Measurements from ENCODE around the gene RSF1. TPM values are rescaled to one million over a fixed set of nuclear protein-coding genes. Genes with fewer than 3 reads are reported as not detected.
"Not testable (repeated sequence)": the region's sequence is repeated elsewhere in the genome, so short reads cannot be mapped to it uniquely, and the experiment has no call there.

RSF1 gene, protein sequence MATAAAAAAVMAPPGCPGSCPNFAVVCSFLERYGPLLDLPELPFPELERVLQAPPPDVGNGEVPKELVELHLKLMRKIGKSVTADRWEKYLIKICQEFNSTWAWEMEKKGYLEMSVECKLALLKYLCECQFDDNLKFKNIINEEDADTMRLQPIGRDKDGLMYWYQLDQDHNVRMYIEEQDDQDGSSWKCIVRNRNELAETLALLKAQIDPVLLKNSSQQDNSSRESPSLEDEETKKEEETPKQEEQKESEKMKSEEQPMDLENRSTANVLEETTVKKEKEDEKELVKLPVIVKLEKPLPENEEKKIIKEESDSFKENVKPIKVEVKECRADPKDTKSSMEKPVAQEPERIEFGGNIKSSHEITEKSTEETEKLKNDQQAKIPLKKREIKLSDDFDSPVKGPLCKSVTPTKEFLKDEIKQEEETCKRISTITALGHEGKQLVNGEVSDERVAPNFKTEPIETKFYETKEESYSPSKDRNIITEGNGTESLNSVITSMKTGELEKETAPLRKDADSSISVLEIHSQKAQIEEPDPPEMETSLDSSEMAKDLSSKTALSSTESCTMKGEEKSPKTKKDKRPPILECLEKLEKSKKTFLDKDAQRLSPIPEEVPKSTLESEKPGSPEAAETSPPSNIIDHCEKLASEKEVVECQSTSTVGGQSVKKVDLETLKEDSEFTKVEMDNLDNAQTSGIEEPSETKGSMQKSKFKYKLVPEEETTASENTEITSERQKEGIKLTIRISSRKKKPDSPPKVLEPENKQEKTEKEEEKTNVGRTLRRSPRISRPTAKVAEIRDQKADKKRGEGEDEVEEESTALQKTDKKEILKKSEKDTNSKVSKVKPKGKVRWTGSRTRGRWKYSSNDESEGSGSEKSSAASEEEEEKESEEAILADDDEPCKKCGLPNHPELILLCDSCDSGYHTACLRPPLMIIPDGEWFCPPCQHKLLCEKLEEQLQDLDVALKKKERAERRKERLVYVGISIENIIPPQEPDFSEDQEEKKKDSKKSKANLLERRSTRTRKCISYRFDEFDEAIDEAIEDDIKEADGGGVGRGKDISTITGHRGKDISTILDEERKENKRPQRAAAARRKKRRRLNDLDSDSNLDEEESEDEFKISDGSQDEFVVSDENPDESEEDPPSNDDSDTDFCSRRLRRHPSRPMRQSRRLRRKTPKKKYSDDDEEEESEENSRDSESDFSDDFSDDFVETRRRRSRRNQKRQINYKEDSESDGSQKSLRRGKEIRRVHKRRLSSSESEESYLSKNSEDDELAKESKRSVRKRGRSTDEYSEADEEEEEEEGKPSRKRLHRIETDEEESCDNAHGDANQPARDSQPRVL (N-terminal part only)
- total RNA-seq = 100 to 1,000 TPM in 1 of 2 donors, 10 to 100 TPM in 1; 94.3 to 100 TPM
- polyA plus RNA-seq = 10 to 100 TPM; 18.2 to 22.2 TPM
- long read RNA-seq, donor 1, full-length matches to known transcripts = 33 of 63 reads
- long read RNA-seq, donor 1, partial matches to known transcripts = 17 of 63 reads
- long read RNA-seq, donor 1, other reads (novel, unspliced or antisense) = 13 of 63 reads
- long read RNA-seq, donor 2, full-length matches to known transcripts = 13 of 50 reads
- long read RNA-seq, donor 2, partial matches to known transcripts = 20 of 50 reads
- long read RNA-seq, donor 2, other reads (novel, unspliced or antisense) = 17 of 50 reads

DNA sequence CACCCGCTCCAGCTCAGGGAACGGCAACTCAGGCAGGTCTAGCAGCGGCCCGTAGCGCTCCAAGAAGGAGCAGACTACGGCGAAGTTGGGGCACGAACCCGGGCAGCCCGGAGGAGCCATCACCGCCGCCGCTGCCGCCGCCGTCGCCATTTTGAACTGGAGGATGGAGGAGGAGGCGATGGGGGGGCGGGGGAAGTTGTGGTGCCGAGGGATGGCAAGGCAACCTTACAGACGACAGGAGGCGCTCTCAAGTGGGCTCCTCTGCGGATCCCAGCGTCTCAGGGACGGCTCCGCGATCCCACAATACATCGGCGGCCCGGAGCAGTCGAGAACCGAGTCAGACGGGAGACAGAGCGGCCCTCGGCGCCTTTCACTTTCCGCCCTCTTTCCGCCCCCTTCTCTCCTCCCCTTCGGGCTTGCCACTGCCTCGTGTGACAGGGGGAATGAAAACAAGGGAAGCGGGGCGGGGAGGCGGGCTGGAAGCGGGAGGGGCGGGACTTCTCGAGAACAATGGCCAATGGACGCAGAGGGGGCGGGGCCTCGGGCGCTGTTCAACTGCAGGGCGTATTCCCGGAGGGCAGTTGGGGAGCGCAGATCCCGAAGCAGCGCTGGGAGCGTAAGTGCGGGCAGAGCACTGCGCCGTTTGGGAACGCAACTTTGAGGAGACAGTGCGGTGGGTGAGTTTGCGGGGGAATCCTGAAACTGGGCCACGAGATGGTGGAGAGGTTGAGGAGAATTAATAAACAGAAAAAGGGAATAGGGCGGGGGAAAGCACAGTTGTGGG is at the start of gene RSF1, which contains the start of gene AAMDC:
Gene RSF1 (minus strand): TSS at position 158 of the 784 bp plus-strand sequence. CDS start 8 bp downstream, at position 150.
Gene AAMDC (plus strand): TSS at position 580 of the 784 bp plus-strand sequence. CDS start 21,353 bp downstream, outside the sequence.
- 0% methylated on average over 59 to 64 of the region's 64 CpGs for WGBS, 2 donors
- intact Hi-C loops (cut with DNase I) = loop anchor here (1.0 to 10.0 kb wide), 2 partner anchors 174 kb away; partner anchors contain the start of gene INTS4 (in 2 of the 2)
- Histone ChIP-seq H3K9me3 (ENCODE audit: control insufficient read depth, low read length) (no peaks in the 10 kb centered on the region), H3K27ac (ENCODE audit: low read depth in 1 of 2, low read length in 2 of 2) (peak within 1 kb of the TSS; percentile 82 to 95), H3K36me3 (ENCODE audit: control insufficient read depth in 1 of 2, insufficient read depth in 2 of 2, low read length in 1 of 2) (no peaks in the 10 kb centered on the region), H3K27me3 (ENCODE audit: control insufficient read depth in 1 of 2, insufficient read depth in 2 of 2, low read length in 1 of 2) (no peaks in the 10 kb centered on the region), H3K4me1 (ENCODE audit: control insufficient read depth in 1 of 2, insufficient read depth in 2 of 2, low read length in 2 of 2) (no peaks in the 10 kb centered on the region), H3K4me3 (ENCODE audit: low read length in 2 of 2) (peak within 1 kb of the TSS; percentile 71 to 96)
- DNase-seq = peak; percentile 99 to 100
- ATAC-seq (ENCODE audit: low FRiP score) = peak; percentile 97

GRCh38 chr11:77868744-77869143 is 48.2 kb upstream of the RSF1 start:
- no peak for ATAC-seq (ENCODE audit: low FRiP score)
- intact Hi-C loops (cut with DNase I) = no loop called here
- DNase-seq = no peak
- H3K27ac ChIP-seq (ENCODE audit: low read depth in 1 of 2, low read length in 2 of 2) = no peak overlapping the region
- no peak overlapping the region for H3K4me3 ChIP-seq (ENCODE audit: low read length in 2 of 2)
- H3K27me3 ChIP-seq (ENCODE audit: control insufficient read depth in 1 of 2, insufficient read depth in 2 of 2, low read length in 1 of 2) = no peaks in the 10 kb centered on the region
- H3K9me3 ChIP-seq (ENCODE audit: control insufficient read depth, low read length) = no peaks in the 10 kb centered on the region
- H3K36me3 ChIP-seq (ENCODE audit: control insufficient read depth in 1 of 2, insufficient read depth in 2 of 2, low read length in 1 of 2) = no peaks in the 10 kb centered on the region
- no peaks in the 10 kb centered on the region for H3K4me1 ChIP-seq (ENCODE audit: control insufficient read depth in 1 of 2, insufficient read depth in 2 of 2, low read length in 2 of 2)
- WGBS, 2 donors = 95 to 96% methylated on average over 4 of the region's 4 CpGs

DNA sequence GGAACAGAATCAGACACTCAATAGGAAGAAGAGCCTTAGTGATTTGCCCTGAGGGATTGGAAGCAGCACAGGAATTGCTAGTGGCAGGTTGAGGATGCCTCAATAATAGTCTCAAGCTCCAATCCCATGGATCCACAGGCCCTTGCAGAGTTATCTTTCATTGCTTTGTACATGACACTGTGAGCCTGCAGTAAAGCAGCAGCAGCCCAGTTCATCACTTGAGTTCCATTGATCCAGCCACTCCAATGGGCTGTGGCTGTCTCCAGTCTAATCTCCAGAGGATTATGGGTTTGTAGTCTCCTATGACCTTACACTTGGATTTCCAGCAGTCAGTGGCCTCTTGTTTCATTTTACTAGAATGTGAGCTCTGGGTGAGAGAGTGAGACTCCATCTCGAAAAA is 45.8 kb upstream of the RSF1 start:
- DNase-seq (no peak), ATAC-seq (ENCODE audit: low FRiP score) (no peak)
- no peaks in the 10 kb centered on the region for H3K4me1 ChIP-seq (ENCODE audit: control insufficient read depth in 1 of 2, insufficient read depth in 2 of 2, low read length in 2 of 2)
- H3K27me3 ChIP-seq (ENCODE audit: control insufficient read depth in 1 of 2, insufficient read depth in 2 of 2, low read length in 1 of 2) = no peaks in the 10 kb centered on the region
- H3K27ac ChIP-seq (ENCODE audit: low read depth in 1 of 2, low read length in 2 of 2) = no peak overlapping the region
- no peaks in the 10 kb centered on the region for H3K36me3 ChIP-seq (ENCODE audit: control insufficient read depth in 1 of 2, insufficient read depth in 2 of 2, low read length in 1 of 2)
- no peak overlapping the region for H3K4me3 ChIP-seq (ENCODE audit: low read length in 2 of 2)
- intact Hi-C loops (cut with DNase I) = no loop called here
- whole genome bisulfite sequencing, 2 donors = 93 to 97% methylated on average over 1 of the region's 1 CpG
- H3K9me3 ChIP-seq (ENCODE audit: control insufficient read depth, low read length) = no peaks in the 10 kb centered on the region

DNA sequence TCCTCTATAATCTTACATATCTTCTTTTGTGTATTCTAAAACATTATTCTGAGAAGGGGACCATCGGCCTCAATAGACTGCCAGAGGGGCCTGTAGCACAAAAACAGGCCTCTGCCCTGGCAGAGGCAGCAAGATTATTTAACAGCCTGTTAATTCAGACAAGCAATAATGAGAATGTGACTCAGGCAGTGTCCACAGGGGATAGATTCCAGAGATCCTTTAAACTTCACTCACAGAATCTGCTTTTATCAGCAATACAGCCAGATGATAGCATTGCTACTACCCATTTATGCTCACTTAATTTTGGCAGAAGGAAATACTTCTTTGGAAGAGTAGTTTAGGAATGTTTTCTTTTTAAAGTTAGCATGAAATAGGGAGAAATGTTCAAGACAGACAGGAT is 45.3 kb upstream of the RSF1 start:
- no peaks in the 10 kb centered on the region for H3K36me3 ChIP-seq (ENCODE audit: control insufficient read depth in 1 of 2, insufficient read depth in 2 of 2, low read length in 1 of 2)
- no peaks in the 10 kb centered on the region for H3K27me3 ChIP-seq (ENCODE audit: control insufficient read depth in 1 of 2, insufficient read depth in 2 of 2, low read length in 1 of 2)
- ATAC-seq (ENCODE audit: low FRiP score) (no peak), DNase-seq (no peak)
- 58 to 80% methylated on average over 1 of the region's 1 CpG for WGBS, 2 donors
- H3K4me1 ChIP-seq (ENCODE audit: control insufficient read depth in 1 of 2, insufficient read depth in 2 of 2, low read length in 2 of 2) = no peaks in the 10 kb centered on the region
- no peak overlapping the region for H3K27ac ChIP-seq (ENCODE audit: low read depth in 1 of 2, low read length in 2 of 2)
- H3K9me3 ChIP-seq (ENCODE audit: control insufficient read depth, low read length) = no peaks in the 10 kb centered on the region
- intact Hi-C loops (cut with DNase I) = no loop called here
- H3K4me3 ChIP-seq (ENCODE audit: low read length in 2 of 2) = no peak overlapping the region

DNA sequence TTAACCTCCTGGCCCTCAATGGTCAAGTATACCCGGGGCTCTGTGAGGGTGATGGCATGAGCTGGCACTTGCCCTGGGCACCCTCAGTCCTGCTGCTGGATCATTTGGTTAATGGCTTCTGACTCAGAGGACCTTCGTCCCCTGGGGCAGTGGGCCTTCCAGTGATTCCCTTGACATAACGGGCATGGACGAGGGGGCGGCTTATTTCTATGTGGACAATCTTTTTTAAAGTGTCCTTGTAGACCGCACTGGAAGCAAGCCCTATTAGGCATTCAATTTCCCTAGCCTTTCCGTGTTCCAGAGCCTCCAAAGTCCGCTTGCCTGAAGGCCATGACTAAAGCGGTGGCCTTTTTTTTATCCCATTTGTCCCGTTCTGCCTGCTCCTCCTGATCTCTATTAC is 40.9 kb upstream of the RSF1 start:
- ATAC-seq (ENCODE audit: low FRiP score); H3K9me3 ChIP-seq (ENCODE audit: control insufficient read depth, low read length); H3K4me3 ChIP-seq (ENCODE audit: low read length in 2 of 2); DNase-seq; H3K27me3 ChIP-seq (ENCODE audit: control insufficient read depth in 1 of 2, insufficient read depth in 2 of 2, low read length in 1 of 2); intact Hi-C loops (cut with DNase I); H3K36me3 ChIP-seq (ENCODE audit: control insufficient read depth in 1 of 2, insufficient read depth in 2 of 2, low read length in 1 of 2); H3K27ac ChIP-seq (ENCODE audit: low read depth in 1 of 2, low read length in 2 of 2); H3K4me1 ChIP-seq (ENCODE audit: control insufficient read depth in 1 of 2, insufficient read depth in 2 of 2, low read length in 2 of 2): not testable (repeated sequence)
- WGBS, 2 donors = 87 to 89% methylated on average over 10 of the region's 10 CpGs

DNA sequence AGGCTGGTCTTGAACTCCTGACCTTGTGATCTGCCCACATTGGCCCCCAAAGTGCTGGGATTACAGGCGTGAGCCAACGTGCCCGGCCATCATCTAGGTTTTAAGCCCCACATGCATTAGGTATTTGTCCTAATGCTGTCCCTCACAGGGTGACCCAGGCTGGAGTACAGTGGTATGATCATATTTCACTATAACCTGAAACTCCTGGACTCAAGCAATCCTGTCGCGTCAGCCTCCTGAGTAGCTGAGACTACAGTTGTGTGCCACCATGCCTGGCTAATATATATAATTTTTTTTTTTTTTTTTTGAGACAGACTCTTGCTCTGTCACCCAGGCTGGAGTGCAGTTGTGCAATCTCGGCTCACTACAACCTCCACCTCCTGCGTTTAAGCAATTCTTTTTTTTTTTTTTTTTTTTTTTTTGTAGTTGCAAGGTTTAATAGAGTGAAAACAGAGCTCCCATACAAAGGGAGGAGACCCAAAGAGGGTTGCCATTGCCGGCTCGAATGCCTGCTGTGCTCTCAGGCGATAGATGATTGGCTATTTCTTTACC is 37.5 kb upstream of the RSF1 start:
- WGBS, 2 donors = 97% methylated on average over 10 of the region's 10 CpGs
- H3K9me3 ChIP-seq (ENCODE audit: control insufficient read depth, low read length); H3K36me3 ChIP-seq (ENCODE audit: control insufficient read depth in 1 of 2, insufficient read depth in 2 of 2, low read length in 1 of 2); DNase-seq; H3K27me3 ChIP-seq (ENCODE audit: control insufficient read depth in 1 of 2, insufficient read depth in 2 of 2, low read length in 1 of 2); intact Hi-C loops (cut with DNase I); H3K27ac ChIP-seq (ENCODE audit: low read depth in 1 of 2, low read length in 2 of 2); H3K4me1 ChIP-seq (ENCODE audit: control insufficient read depth in 1 of 2, insufficient read depth in 2 of 2, low read length in 2 of 2); ATAC-seq (ENCODE audit: low FRiP score); H3K4me3 ChIP-seq (ENCODE audit: low read length in 2 of 2): not testable (repeated sequence)

DNA sequence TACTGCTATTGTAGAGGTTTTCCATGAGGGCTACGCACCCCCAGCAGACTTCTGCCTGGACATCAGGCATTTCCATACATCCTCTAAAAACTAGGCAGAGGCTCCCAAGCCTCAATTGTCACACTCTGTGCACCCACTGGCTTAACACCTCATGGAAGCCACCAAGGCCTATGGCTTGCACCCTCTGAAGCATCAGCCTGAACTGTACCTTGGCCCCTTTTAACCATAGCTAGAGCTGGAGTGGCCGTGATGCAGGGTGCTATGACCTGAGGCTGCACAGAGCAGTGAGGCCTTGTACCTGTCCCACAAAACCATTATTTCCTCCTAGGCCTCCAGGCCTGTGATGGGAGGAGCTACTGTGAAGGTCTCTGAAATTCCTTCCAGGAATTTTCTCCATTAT is 34.3 kb upstream of the RSF1 start:
- Histone ChIP-seq H3K4me1 (ENCODE audit: control insufficient read depth in 1 of 2, insufficient read depth in 2 of 2, low read length in 2 of 2) (no peaks in the 10 kb centered on the region), H3K36me3 (ENCODE audit: control insufficient read depth in 1 of 2, insufficient read depth in 2 of 2, low read length in 1 of 2) (peaks cover 0 to 8% of the 10 kb centered on the region in 2 donors), H3K9me3 (ENCODE audit: control insufficient read depth, low read length) (no peaks in the 10 kb centered on the region), H3K27me3 (ENCODE audit: control insufficient read depth in 1 of 2, insufficient read depth in 2 of 2, low read length in 1 of 2) (no peaks in the 10 kb centered on the region), H3K4me3 (ENCODE audit: low read length in 2 of 2) (no peak overlapping the region), H3K27ac (ENCODE audit: low read depth in 1 of 2, low read length in 2 of 2) (no peak overlapping the region)
- intact Hi-C loops (cut with DNase I) = no loop called here
- no peak for DNase-seq
- WGBS, 2 donors = 99 to 100% methylated on average over 2 of the region's 2 CpGs
- ATAC-seq (ENCODE audit: low FRiP score) = no peak

Measured in aorta (tissue), 5 donors.